BJ (cell line): Measurements from ENCODE around the gene METTL2B. TPM values are rescaled to one million over a fixed set of nuclear protein-coding genes. Genes with fewer than 3 reads are reported as not detected.
"Not testable (repeated sequence)": the region's sequence is repeated elsewhere in the genome, so short reads cannot be mapped to it uniquely, and the experiment has no call there.

Experiments
- CTCF ChIA-PET: fragments of 350-600 bp; formaldehyde crosslinking; extraction: SDS; loops from one replicate; lab custom pipeline; 2021; ENCODE audit warnings: antibody characterized with exemption, inconsistent platforms; lab: Yijun Ruan, JAX
- POLR2A ChIA-PET: fragments of 300-600 bp; sonication (Branson Sonifier 250); formaldehyde crosslinking; extraction: SDS; loops from one replicate; lab custom pipeline; 2021; ENCODE audit warnings: antibody characterized with exemption; lab: Charles Lee
- DNase-seq: peaks from one replicate; pipeline ENCODE4 v3.0.0-alpha.2; 2011; ENCODE audit warnings: low read depth
- H3K27me3 ChIP-seq: 2 replicates; pipeline ENCODE4 v1.6.0; 2011; ENCODE audit warnings: low read length; ENCODE audit not compliant: control insufficient read depth, insufficient read depth
- H3K36me3 ChIP-seq: 2 replicates; pipeline ENCODE4 v1.5.1; 2011; ENCODE audit warnings: low read length; ENCODE audit not compliant: control insufficient read depth, insufficient read depth
- H3K4me3 ChIP-seq: 2 replicates; pipeline ENCODE4 v1.5.1; 2011; ENCODE audit warnings: low read depth, mild to moderate bottlenecking, control low read depth, low read length
- polyA plus RNA-seq: library from polyadenylated mRNA; depleted of rRNA; stranded (reverse); fragments of >200 nt; gene quantifications from 2 replicates; pipeline ENCODE4 v1.2.3, GENCODE V29; 2011; rRNA removed
- small RNA-seq: library from RNA; depleted of rRNA; stranded (forward); fragments of <200 nt; gene quantifications from one replicate; pipeline ENCODE3, GENCODE V24; 2012; ENCODE audit warnings: low replicate concordance, low read depth; ENCODE audit not compliant: insufficient read length
- TF ChIP-seq, protein P1 (sequence below): IDR thresholded peaks from 2 replicates; pipeline ENCODE4 v1.5.1; 2011; ENCODE audit warnings: low read depth, mild to moderate bottlenecking, control low read depth, inconsistent platforms, low read length, moderate library complexity; ENCODE audit not compliant: insufficient read depth

Gene METTL2B
- polyA plus RNA-seq, 1 experiment, result 13.8 TPM

- ChIA-PET CTCF (no interaction called here), POLR2A (no interaction called here)
- no peaks in the 10 kb centered on the region for H3K27me3 ChIP-seq
- no peak for DNase-seq
- peaks cover 5% of the 10 kb centered on the region for H3K36me3 ChIP-seq
- H3K4me3 ChIP-seq, result no peak overlapping the region
- TF ChIP-seq, protein P1, sequence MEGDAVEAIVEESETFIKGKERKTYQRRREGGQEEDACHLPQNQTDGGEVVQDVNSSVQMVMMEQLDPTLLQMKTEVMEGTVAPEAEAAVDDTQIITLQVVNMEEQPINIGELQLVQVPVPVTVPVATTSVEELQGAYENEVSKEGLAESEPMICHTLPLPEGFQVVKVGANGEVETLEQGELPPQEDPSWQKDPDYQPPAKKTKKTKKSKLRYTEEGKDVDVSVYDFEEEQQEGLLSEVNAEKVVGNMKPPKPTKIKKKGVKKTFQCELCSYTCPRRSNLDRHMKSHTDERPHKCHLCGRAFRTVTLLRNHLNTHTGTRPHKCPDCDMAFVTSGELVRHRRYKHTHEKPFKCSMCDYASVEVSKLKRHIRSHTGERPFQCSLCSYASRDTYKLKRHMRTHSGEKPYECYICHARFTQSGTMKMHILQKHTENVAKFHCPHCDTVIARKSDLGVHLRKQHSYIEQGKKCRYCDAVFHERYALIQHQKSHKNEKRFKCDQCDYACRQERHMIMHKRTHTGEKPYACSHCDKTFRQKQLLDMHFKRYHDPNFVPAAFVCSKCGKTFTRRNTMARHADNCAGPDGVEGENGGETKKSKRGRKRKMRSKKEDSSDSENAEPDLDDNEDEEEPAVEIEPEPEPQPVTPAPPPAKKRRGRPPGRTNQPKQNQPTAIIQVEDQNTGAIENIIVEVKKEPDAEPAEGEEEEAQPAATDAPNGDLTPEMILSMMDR, result no peak
These were observed 74.4 kb downstream of the METTL2B start for GRCh38 chr7:128550920-128551319.

DNA sequence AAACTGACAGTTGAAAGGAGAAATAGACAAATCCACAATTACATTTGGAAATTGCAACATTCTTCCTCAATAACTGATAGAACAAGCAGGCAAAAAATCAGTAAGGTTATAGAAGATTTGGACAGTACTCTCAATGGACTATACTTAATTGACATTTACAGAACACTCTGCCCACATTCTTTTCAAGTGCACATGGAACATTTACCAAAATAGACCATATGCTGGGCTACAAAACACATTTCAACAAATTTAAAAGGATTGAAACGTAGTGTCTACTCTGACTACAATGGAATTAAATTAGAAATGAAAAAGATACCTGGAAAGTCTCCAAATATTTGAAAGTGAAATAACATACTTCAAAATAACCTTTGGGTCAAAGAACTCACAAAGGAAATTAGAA, 77.8 kb downstream of the METTL2B start:
- DNase-seq, H3K36me3 ChIP-seq, H3K27me3 ChIP-seq, POLR2A ChIA-PET, H3K4me3 ChIP-seq, CTCF ChIA-PET: not testable (repeated sequence)

Small RNAs within 50 kb of the gene (small RNA-seq; reads per million reads assigned to genes)
- gene AC010655.1 (not detected), gene AC010655.2 (not detected), gene RF00017 (not detected), gene RNU7-54P (not detected)

Other genes with a start within 250 kb of the METTL2B start
- gene LEP, start 235.5 kb upstream of the METTL2B start, polyA plus RNA-seq, result 0.05 TPM in 2 replicates
- 14.8 and 16.1 TPM in 2 replicates for gene RBM28, start 132.8 kb upstream of the METTL2B start, polyA plus RNA-seq
- 0.07 TPM in 1 of 2 replicates, not detected in the other for gene PRRT4, start 115.1 kb upstream of the METTL2B start, polyA plus RNA-seq
- 65.7 and 84.5 TPM in 2 replicates for gene IMPDH1, start 66.8 kb upstream of the METTL2B start, polyA plus RNA-seq
- 16.0 and 21.5 TPM in 2 replicates for gene HILPDA, start 20.9 kb upstream of the METTL2B start, polyA plus RNA-seq
- gene GARIN1A, start 195.5 kb downstream of the METTL2B start, polyA plus RNA-seq, result 0.67 and 0.94 TPM in 2 replicates